Esophagus muscularis mucosa (tissue), 4 donors: ENCODE data around the gene DENND6B. TPM values are rescaled to one million over a fixed set of nuclear protein-coding genes. Genes with fewer than 3 reads are reported as not detected.

ENCODE experiments used
- DNase-seq: peaks from one replicate; pipeline ENCODE4 v3.0.0-alpha.2; 2017; ENCODE audit errors: extremely low spot score
- H3K27ac ChIP-seq, 4 donors: fragments of 200-600 bp; sonication (generic); replicated peaks in 1 of 4; 1 replicate in 3 of 4; 2 replicates in 1 of 4; pipeline ENCODE4 v1.5.1; 2016 to 2019; ENCODE audit warnings: mild to moderate bottlenecking in 1 of 4
- H3K27me3 ChIP-seq, 4 donors: fragments of 200-600 bp; sonication (generic); one replicate each; pipeline versions ENCODE4 v1.5.1 to v1.6.0; 2016 to 2019
- H3K36me3 ChIP-seq, 4 donors: fragments of 200-600 bp; sonication (generic); one replicate each; pipeline ENCODE4 v1.5.1; 2016 to 2019
- H3K4me1 ChIP-seq, 4 donors: fragments of 200-600 bp; sonication (generic); one replicate each; pipeline ENCODE4 v1.5.1; 2016 to 2019
- H3K4me3 ChIP-seq, 4 donors: fragments of 200-600 bp; sonication (generic); 1 replicate in 2 of 4; 2 replicates in 2 of 4; pipeline ENCODE4 v1.5.1; 2016 to 2019; ENCODE audit warnings: mild to moderate bottlenecking in 4 of 4, moderate library complexity in 1 of 4
- H3K9me3 ChIP-seq, 4 donors: fragments of 200-600 bp; sonication (generic); 1 replicate in 3 of 4; 2 replicates in 1 of 4; pipeline ENCODE4 v1.5.1; 2016 to 2019
- EP300 ChIP-seq: sonication (generic); formaldehyde crosslinking; IDR thresholded peaks from one replicate; pipeline ENCODE4 v1.6.1; 2017; ENCODE audit warnings: antibody characterized with exemption
- POLR2A ChIP-seq: fragments of 450-650 bp; IDR thresholded peaks from one replicate; pipeline ENCODE4 v1.6.1; 2017; ENCODE audit warnings: antibody characterized with exemption, moderate library complexity, mild to moderate bottlenecking, low read depth
- POLR2AphosphoS5 ChIP-seq, 2 donors: sonication (generic); formaldehyde crosslinking; IDR thresholded peaks; one replicate each; pipeline ENCODE4 v1.6.1; 2017; ENCODE audit warnings: antibody characterized with exemption in 2 of 2
- WGBS: methylation state at CpG from one replicate; pipeline ENCODE4 v1.1.5; 2018; 5-methylcytosine and 5-hydroxymethylcytosine counted together
- intact Hi-C: fragments of 100-400 bp; cut with DNase I; formaldehyde crosslinking; loops from one replicate; pipeline ENCODE4 v1.15.1; 2023
- total RNA-seq, 4 donors: library from RNA; depleted of rRNA; stranded (reverse); fragments of >200 nt; gene quantifications; one replicate each; pipeline versions ENCODE4 v1.1.0 to v1.2.1, GENCODE V29; 2016
- TF ChIP-seq, protein P1 (sequence below), 3 experiments: fragments of 200-600 bp in 2 of 3; fragments of 450-650 bp in 1 of 3; sonication (generic) in 2 of 3; IDR thresholded peaks; one replicate each; pipeline ENCODE4 v1.5.1; 2017 to 2019; ENCODE audit warnings: antibody characterized with exemption in 3 of 3, mild to moderate bottlenecking in 2 of 3, moderate library complexity in 1 of 3

Gene DENND6B
- total RNA-seq, 4 donors from 2014 or later = 1.7 to 3.8 (median 2.5) TPM

DNA sequence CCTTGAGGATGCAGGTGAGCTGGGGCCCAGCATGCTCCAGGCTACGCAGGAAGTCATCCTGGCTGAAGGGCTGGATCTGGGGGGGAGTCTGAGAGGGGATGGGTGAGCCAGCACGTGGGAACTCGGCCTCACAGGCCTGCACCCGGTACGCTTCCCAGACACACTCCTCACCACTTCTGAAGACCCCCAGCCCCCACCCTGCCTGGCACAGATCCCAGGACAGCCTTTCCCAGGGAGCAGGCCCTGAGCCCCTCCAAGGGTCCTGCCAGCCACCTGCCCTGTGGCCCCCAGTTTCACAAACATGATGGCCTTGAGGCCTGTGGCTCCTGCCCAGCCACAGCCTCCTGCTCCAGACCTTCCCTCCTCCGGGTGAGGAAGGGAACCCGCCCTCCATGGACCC is 13.8 kb downstream of the DENND6B start:
- intact Hi-C loops = no loop called here
- WGBS = 78% methylated on average over 7 of the region's 7 CpGs
- no peak for DNase-seq
- H3K4me1 ChIP-seq = peaks cover 19 to 36% (median 27%) of the 10 kb centered on the region in 4 donors
- H3K27me3 ChIP-seq = no peaks in the 10 kb centered on the region
- no peak overlapping the region for H3K4me3 ChIP-seq
- TF ChIP-seq POLR2AphosphoS5 (IDR thresholded peaks at IDR 0.05) (no peak), EP300 (no peak), POLR2A (no peak)
- TF ChIP-seq, protein P1, sequence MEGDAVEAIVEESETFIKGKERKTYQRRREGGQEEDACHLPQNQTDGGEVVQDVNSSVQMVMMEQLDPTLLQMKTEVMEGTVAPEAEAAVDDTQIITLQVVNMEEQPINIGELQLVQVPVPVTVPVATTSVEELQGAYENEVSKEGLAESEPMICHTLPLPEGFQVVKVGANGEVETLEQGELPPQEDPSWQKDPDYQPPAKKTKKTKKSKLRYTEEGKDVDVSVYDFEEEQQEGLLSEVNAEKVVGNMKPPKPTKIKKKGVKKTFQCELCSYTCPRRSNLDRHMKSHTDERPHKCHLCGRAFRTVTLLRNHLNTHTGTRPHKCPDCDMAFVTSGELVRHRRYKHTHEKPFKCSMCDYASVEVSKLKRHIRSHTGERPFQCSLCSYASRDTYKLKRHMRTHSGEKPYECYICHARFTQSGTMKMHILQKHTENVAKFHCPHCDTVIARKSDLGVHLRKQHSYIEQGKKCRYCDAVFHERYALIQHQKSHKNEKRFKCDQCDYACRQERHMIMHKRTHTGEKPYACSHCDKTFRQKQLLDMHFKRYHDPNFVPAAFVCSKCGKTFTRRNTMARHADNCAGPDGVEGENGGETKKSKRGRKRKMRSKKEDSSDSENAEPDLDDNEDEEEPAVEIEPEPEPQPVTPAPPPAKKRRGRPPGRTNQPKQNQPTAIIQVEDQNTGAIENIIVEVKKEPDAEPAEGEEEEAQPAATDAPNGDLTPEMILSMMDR (IDR thresholded peaks at IDR 0.05) = no peak
- H3K27ac ChIP-seq = no peak overlapping the region
- peaks cover 0 to 7% (median 0%) of the 10 kb centered on the region in 4 donors for H3K36me3 ChIP-seq
- H3K9me3 ChIP-seq = no peaks in the 10 kb centered on the region

DNA sequence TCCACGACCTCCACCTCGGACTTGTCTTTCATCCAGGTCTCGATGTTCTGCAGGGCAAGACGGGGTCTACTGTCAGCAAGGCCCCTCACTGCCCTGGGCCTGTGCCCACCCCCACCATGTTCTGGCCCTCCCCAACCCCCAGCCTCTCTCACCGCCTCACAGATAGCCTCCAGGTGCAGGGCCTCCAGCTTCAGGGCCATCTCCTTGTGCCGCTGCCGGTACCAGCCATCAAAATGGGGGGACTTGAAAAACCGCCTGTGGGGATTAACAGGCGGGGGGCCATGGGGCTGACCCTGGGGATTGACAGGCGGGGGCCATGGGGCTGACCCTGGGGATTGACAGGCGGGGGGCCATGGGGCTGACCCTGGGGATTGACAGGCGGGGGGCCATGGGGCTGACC is 14.4 kb downstream of the DENND6B start:
- intact Hi-C loops = no loop called here
- Histone ChIP-seq H3K4me1 (peaks cover 23 to 40% (median 31%) of the 10 kb centered on the region in 4 donors), H3K4me3 (no peak overlapping the region), H3K27me3 (no peaks in the 10 kb centered on the region), H3K27ac (no peak overlapping the region), H3K36me3 (peaks cover 0 to 7% (median 0%) of the 10 kb centered on the region in 4 donors), H3K9me3 (no peaks in the 10 kb centered on the region)
- WGBS = 97% methylated on average over 5 of the region's 12 CpGs
- TF ChIP-seq POLR2AphosphoS5 (IDR thresholded peaks at IDR 0.05) (no peak), EP300 (no peak), POLR2A (no peak)
- TF ChIP-seq, protein P1 (IDR thresholded peaks at IDR 0.05) = no peak
- DNase-seq = no peak

DNA sequence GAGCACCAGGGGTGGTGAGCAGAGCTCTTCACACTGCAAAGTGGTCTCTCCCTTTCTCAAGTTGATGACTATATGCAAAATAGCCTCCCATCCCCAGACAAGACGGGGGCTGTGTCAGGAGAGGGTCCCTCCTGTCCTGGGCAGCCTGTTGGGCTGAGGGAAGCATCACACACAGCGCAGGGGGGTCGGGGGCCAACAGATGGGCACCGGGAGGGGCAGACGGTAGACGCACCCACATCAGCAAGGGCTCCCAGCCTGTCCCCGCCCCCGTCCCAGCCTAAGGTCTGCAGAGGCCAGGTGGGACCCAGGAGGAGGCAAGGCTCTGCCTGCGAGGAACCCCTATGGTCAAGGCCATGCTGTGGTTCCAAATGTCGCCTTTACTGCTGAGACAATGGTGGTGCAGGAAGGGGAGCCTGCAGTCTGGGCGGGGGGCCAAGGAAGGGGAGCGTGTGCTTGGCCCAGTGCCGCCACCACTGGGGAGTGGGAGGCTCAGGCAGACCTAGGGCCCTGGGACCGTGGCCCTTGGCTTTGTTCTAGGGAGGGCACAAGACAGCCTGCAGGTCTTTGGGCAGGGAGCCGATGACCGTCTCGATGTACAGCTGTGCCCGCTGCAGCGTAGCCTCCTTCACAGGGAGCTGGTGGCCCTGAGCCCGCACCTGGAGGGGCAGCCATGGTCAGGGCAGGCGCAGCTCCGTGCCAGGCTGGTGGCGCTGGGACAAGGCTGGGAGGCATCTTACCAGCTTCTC is 15.0 kb downstream of the DENND6B start:
- Histone ChIP-seq H3K27me3 (no peaks in the 10 kb centered on the region), H3K36me3 (peaks cover 0 to 7% (median 0%) of the 10 kb centered on the region in 4 donors), H3K27ac (no peak overlapping the region), H3K9me3 (no peaks in the 10 kb centered on the region), H3K4me1 (peaks cover 26 to 41% (median 31%) of the 10 kb centered on the region in 4 donors), H3K4me3 (no peak overlapping the region)
- no peak for DNase-seq
- intact Hi-C loops = no loop called here
- WGBS = 84% methylated on average over 13 of the region's 23 CpGs
- TF ChIP-seq EP300 = no peak
- TF ChIP-seq POLR2AphosphoS5 (IDR thresholded peaks at IDR 0.05) = no peak
- TF ChIP-seq, protein P1 (IDR thresholded peaks at IDR 0.05) = no peak
- TF ChIP-seq POLR2A = no peak

DNA sequence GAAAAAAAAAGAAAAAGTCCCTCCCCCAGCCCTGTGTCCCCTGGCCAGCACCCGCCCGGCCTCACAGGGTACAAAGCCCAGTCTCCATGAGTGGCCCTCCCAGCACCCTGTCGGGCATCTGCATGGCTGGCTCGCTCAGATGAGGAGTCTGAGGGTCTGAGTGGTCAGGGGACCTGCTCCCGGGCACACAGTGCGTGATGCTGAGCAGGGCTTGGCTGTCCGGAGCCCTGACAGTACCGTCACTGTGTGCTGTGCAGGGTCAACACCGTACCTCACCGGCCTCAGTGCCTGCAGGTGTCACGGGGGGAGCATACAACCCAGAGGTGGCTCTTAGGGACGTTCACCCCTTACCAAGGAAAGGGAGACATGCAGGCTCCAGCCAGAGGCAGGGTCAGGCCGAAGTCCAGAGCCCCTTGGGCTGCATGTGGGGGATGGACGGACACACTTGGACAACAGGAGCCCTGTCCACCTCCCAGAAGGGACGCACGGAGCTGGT is 15.8 kb downstream of the DENND6B start:
- Histone ChIP-seq H3K9me3 (no peaks in the 10 kb centered on the region), H3K27ac (no peak overlapping the region), H3K4me1 (peaks cover 32 to 48% (median 36%) of the 10 kb centered on the region in 4 donors), H3K4me3 (no peak overlapping the region), H3K27me3 (no peaks in the 10 kb centered on the region), H3K36me3 (peaks cover 0 to 7% (median 0%) of the 10 kb centered on the region in 4 donors)
- no peak for DNase-seq
- WGBS = 93% methylated on average over 12 of the region's 16 CpGs
- intact Hi-C loops = no loop called here
- TF ChIP-seq POLR2A (no peak), EP300 (no peak), POLR2AphosphoS5 (IDR thresholded peaks at IDR 0.05) (no peak)
- TF ChIP-seq, protein P1 (IDR thresholded peaks at IDR 0.05) = no peak
